Measurements from ENCODE around the gene ST14. TPM values are rescaled to one million over a fixed set of nuclear protein-coding genes. Genes with fewer than 3 reads are reported as not detected.
A peak's percentile ranks its signal among the peaks of the same experiment; 100 is the strongest.

ST14 gene
- total and polyA plus RNA-seq, 5 experiments from 2014 or later = 0.74 to 0.94 TPM; not detected in 3

- Mint-ChIP-seq H3K27ac (peak overlapping the region in 1 of 10 donors; percentile 33), H3K4me1 (peaks cover 3 to 8% (median 6%) of the 10 kb centered on the region in 4 donors), H3K27me3 (no peaks in the 10 kb centered on the region), H3K9me3 (no peaks in the 10 kb centered on the region), H3K4me3 (no peak overlapping the region), H3K36me3 (peaks cover 0 to 53% (median 14%) of the 10 kb centered on the region in 3 donors)
- POLR2A ChIA-PET = no interaction called here
- no peak for ATAC-seq
- no peak for DNase-seq
Measured at GRCh38 chr11:130141561-130142341, 17.8 kb upstream of the ST14 start.

GRCh38 chr11:130144141-130144540, 15.4 kb upstream of the ST14 start:
- H3K27me3 Mint-ChIP-seq = no peaks in the 10 kb centered on the region
- H3K9me3 Mint-ChIP-seq = no peaks in the 10 kb centered on the region
- H3K36me3 Mint-ChIP-seq = peaks cover 0 to 42% (median 5%) of the 10 kb centered on the region in 3 donors
- H3K27ac Mint-ChIP-seq = no peak overlapping the region
- POLR2A ChIA-PET = no interaction called here
- peaks cover 5 to 28% (median 12%) of the 10 kb centered on the region in 4 donors for H3K4me1 Mint-ChIP-seq
- ATAC-seq (no peak), DNase-seq (no peak)
- H3K4me3 Mint-ChIP-seq = no peak overlapping the region

- peak overlapping the region in 3 of 10 donors; percentile 3 to 17 (median 6) for H3K27ac Mint-ChIP-seq
- H3K4me3 Mint-ChIP-seq = no peak overlapping the region
- ATAC-seq (no peak), DNase-seq (no peak)
- POLR2A ChIA-PET = interaction anchor here (0.9 kb wide), 1 partner anchor 142 kb away, joined by 3 read pairs; the partner anchor contains the start of gene PRDM10
- H3K4me1 Mint-ChIP-seq = peaks cover 5 to 28% (median 12%) of the 10 kb centered on the region in 4 donors
- no peaks in the 10 kb centered on the region for H3K9me3 Mint-ChIP-seq
- H3K27me3 Mint-ChIP-seq = no peaks in the 10 kb centered on the region
- peaks cover 0 to 38% (median 5%) of the 10 kb centered on the region in 3 donors for H3K36me3 Mint-ChIP-seq
Measured at GRCh38 chr11:130144861-130145281, 14.7 kb upstream of the ST14 start.

GRCh38 chr11:130145311-130145812, 14.2 kb upstream of the ST14 start:
- Mint-ChIP-seq H3K27me3 (no peaks in the 10 kb centered on the region), H3K27ac (peak overlapping the region in 4 of 10 donors; percentile 3 to 38 (median 14)), H3K9me3 (no peaks in the 10 kb centered on the region), H3K4me1 (peaks cover 5 to 28% (median 12%) of the 10 kb centered on the region in 4 donors), H3K36me3 (peaks cover 0 to 34% (median 5%) of the 10 kb centered on the region in 3 donors), H3K4me3 (no peak overlapping the region)
- ATAC-seq (no peak), DNase-seq (no peak)
- POLR2A ChIA-PET = interaction anchor here (0.9 kb wide), 1 partner anchor 143 kb away, joined by 3 read pairs; the partner anchor contains the start of gene PRDM10

- peaks cover 5 to 28% (median 12%) of the 10 kb centered on the region in 4 donors for H3K4me1 Mint-ChIP-seq
- H3K27me3 Mint-ChIP-seq = no peaks in the 10 kb centered on the region
- peaks cover 0 to 30% (median 5%) of the 10 kb centered on the region in 3 donors for H3K36me3 Mint-ChIP-seq
- H3K4me3 Mint-ChIP-seq = peak overlapping the region in 1 of 10 donors; percentile 14
- POLR2A ChIA-PET = no interaction called here
- ATAC-seq = peak in 1 of 2 donors; percentile 22
- no peak for DNase-seq
- H3K27ac Mint-ChIP-seq = peak overlapping the region in 5 of 10 donors; percentile 4 to 82 (median 20)
- no peaks in the 10 kb centered on the region for H3K9me3 Mint-ChIP-seq
Measured at GRCh38 chr11:130145975-130146776, 13.4 kb upstream of the ST14 start.

GRCh38 chr11:130146796-130147195, 12.8 kb upstream of the ST14 start:
- peaks cover 5 to 28% (median 12%) of the 10 kb centered on the region in 4 donors for H3K4me1 Mint-ChIP-seq
- POLR2A ChIA-PET = no interaction called here
- H3K27ac Mint-ChIP-seq = peak overlapping the region in 5 of 10 donors; percentile 4 to 71 (median 20)
- peak overlapping the region in 3 of 10 donors; percentile 11 to 54 (median 39) for H3K4me3 Mint-ChIP-seq
- peaks cover 0 to 28% (median 5%) of the 10 kb centered on the region in 3 donors for H3K36me3 Mint-ChIP-seq
- ATAC-seq = peak; percentile 61 to 63
- H3K27me3 Mint-ChIP-seq = peaks cover 0 to 3% (median 0%) of the 10 kb centered on the region in 5 donors
- no peaks in the 10 kb centered on the region for H3K9me3 Mint-ChIP-seq
- no peak for DNase-seq

- DNase-seq (no peak), ATAC-seq (no peak)
- Mint-ChIP-seq H3K4me1 (peaks cover 5 to 28% (median 12%) of the 10 kb centered on the region in 4 donors), H3K27me3 (peaks cover 0 to 7% (median 3%) of the 10 kb centered on the region in 5 donors), H3K4me3 (no peak overlapping the region), H3K9me3 (no peaks in the 10 kb centered on the region), H3K36me3 (peaks cover 0 to 13% (median 2%) of the 10 kb centered on the region in 3 donors), H3K27ac (peak overlapping the region in 1 of 10 donors; percentile 20)
- POLR2A ChIA-PET = no interaction called here
Measured at GRCh38 chr11:130148796-130149326, 10.7 kb upstream of the ST14 start.

GRCh38 chr11:130150790-130151189, 8.8 kb upstream of the ST14 start:
- POLR2A ChIA-PET = no interaction called here

GRCh38 chr11:130151196-130151595, 8.4 kb upstream of the ST14 start:
- H3K27me3 Mint-ChIP-seq = peaks cover 3 to 11% (median 7%) of the 10 kb centered on the region in 5 donors
- H3K4me3 Mint-ChIP-seq = no peak overlapping the region
- ATAC-seq (no peak), DNase-seq (no peak)
- POLR2A ChIA-PET = interaction anchor here (0.6 kb wide), 1 partner anchor 1125 kb away, joined by 3 read pairs; no protein-coding TSS in a partner anchor
- peaks cover 5 to 29% (median 11%) of the 10 kb centered on the region in 4 donors for H3K4me1 Mint-ChIP-seq
- H3K27ac Mint-ChIP-seq = no peak overlapping the region
- no peaks in the 10 kb centered on the region for H3K36me3 Mint-ChIP-seq
- H3K9me3 Mint-ChIP-seq = no peaks in the 10 kb centered on the region

More at GRCh38 chr11:130150790-130151189, 8.8 kb upstream of the ST14 start:
- Mint-ChIP-seq H3K4me3 (no peak overlapping the region), H3K27ac (peak overlapping the region in 2 of 10 donors; percentile 51 to 74), H3K9me3 (no peaks in the 10 kb centered on the region), H3K36me3 (no peaks in the 10 kb centered on the region), H3K4me1 (peaks cover 5 to 32% (median 11%) of the 10 kb centered on the region in 4 donors), H3K27me3 (peaks cover 3 to 11% (median 7%) of the 10 kb centered on the region in 5 donors)
- DNase-seq (no peak), ATAC-seq (no peak)

GRCh38 chr11:130156108-130157022, 3.2 kb upstream of the ST14 start:
- POLR2A ChIA-PET = no interaction called here
- Mint-ChIP-seq H3K4me1 (peaks cover 9 to 21% (median 14%) of the 10 kb centered on the region in 4 donors), H3K27ac (no peak overlapping the region)

GRCh38 chr11:130157101-130157500, 2.5 kb upstream of the ST14 start:
- ATAC-seq (no peak), DNase-seq (no peak)
- Mint-ChIP-seq H3K9me3 (no peaks in the 10 kb centered on the region), H3K27me3 (peaks cover 25 to 45% (median 41%) of the 10 kb centered on the region in 5 donors), H3K36me3 (peaks cover 0 to 2% (median 0%) of the 10 kb centered on the region in 3 donors), H3K4me1 (peaks cover 12 to 26% (median 18%) of the 10 kb centered on the region in 4 donors), H3K27ac (no peak overlapping the region), H3K4me3 (no peak overlapping the region)
- POLR2A ChIA-PET = interaction anchor here (0.8 kb wide), 1 partner anchor 155 kb away, joined by 5 read pairs; the partner anchor contains the start of gene PRDM10

More at GRCh38 chr11:130156108-130157022, 3.2 kb upstream of the ST14 start:
- Mint-ChIP-seq H3K27me3 (peaks cover 22 to 43% (median 37%) of the 10 kb centered on the region in 5 donors), H3K9me3 (no peaks in the 10 kb centered on the region), H3K36me3 (no peaks in the 10 kb centered on the region), H3K4me3 (no peak overlapping the region)
- DNase-seq (no peak), ATAC-seq (no peak)
